Mucosa of rectum (tissue), 2 donors: ENCODE results near the gene SPNS2.
"Not testable (repeated sequence)": the region's sequence is repeated elsewhere in the genome, so short reads cannot be mapped to it uniquely, and the experiment has no call there.

ENCODE experiments used
- H3K27ac ChIP-seq, 2 donors: one replicate each; pipeline ENCODE4 v1.7.0; 2013; ENCODE audit warnings: inconsistent platforms in 2 of 2, low read depth in 2 of 2, low read length in 2 of 2
- H3K27me3 ChIP-seq, 2 donors: one replicate each; pipeline ENCODE4 v1.7.0; 2013; ENCODE audit warnings: low read length in 2 of 2; ENCODE audit not compliant: control insufficient read depth in 2 of 2, insufficient read depth in 2 of 2
- H3K36me3 ChIP-seq, 2 donors: one replicate each; pipeline ENCODE4 v1.7.0; 2013; ENCODE audit warnings: low read length in 2 of 2; ENCODE audit not compliant: control insufficient read depth in 2 of 2, insufficient read depth in 2 of 2
- H3K4me1 ChIP-seq, 2 donors: one replicate each; pipeline ENCODE4 v1.7.0; 2013; ENCODE audit warnings: low read length in 2 of 2, mild to moderate bottlenecking in 1 of 2; ENCODE audit not compliant: control insufficient read depth in 2 of 2, insufficient read depth in 2 of 2
- H3K4me3 ChIP-seq, 2 donors: one replicate each; pipeline ENCODE4 v1.7.0; 2013; ENCODE audit warnings: low read length in 2 of 2
- H3K9ac ChIP-seq, 2 donors: one replicate each; pipeline ENCODE4 v1.7.0; 2013; ENCODE audit warnings: low read length in 2 of 2, low read depth in 1 of 2, mild to moderate bottlenecking in 1 of 2
- H3K9me3 ChIP-seq, 2 donors: one replicate each; pipeline ENCODE4 v1.7.0; 2013; ENCODE audit warnings: low read length in 2 of 2; ENCODE audit not compliant: control insufficient read depth in 2 of 2
- donor health status: healthy.
- donor health status: Normal muscosa, but diverticular disease.

SPNS2 gene

DNA sequence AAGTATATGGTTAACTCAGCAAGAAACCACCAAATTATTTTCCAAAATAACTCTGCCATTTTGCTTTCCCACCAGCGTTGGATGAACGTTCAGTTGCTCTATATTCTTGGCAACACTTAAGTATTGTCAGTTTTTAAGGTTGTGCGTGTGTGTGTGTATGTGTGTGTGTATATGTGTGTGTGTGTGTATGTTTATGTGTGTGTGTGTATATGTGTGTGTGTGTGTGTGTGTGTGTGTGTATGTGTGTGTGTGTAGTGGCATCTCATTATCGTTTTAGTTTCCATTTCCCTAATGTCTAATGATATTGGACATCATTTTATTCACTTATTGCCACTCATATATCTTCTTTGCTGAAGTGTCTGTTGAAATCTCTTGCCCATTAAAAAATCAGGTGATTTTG, 74.4 kb downstream of the SPNS2 start:
- Histone ChIP-seq H3K27me3 (no peaks in the 10 kb centered on the region), H3K4me1 (no peaks in the 10 kb centered on the region), H3K27ac (no peak overlapping the region), H3K36me3 (no peaks in the 10 kb centered on the region), H3K9ac (no peak overlapping the region), H3K4me3 (no peak overlapping the region), H3K9me3 (no peaks in the 10 kb centered on the region)

GRCh38 chr17:4573669-4574068, 75.0 kb downstream of the SPNS2 start:
- H3K27me3 ChIP-seq, result no peaks in the 10 kb centered on the region
- no peak overlapping the region for H3K27ac ChIP-seq
- no peaks in the 10 kb centered on the region for H3K9me3 ChIP-seq
- H3K4me3 ChIP-seq, result no peak overlapping the region
- H3K9ac ChIP-seq, result no peak overlapping the region
- no peaks in the 10 kb centered on the region for H3K36me3 ChIP-seq
- H3K4me1 ChIP-seq, result no peaks in the 10 kb centered on the region

DNA sequence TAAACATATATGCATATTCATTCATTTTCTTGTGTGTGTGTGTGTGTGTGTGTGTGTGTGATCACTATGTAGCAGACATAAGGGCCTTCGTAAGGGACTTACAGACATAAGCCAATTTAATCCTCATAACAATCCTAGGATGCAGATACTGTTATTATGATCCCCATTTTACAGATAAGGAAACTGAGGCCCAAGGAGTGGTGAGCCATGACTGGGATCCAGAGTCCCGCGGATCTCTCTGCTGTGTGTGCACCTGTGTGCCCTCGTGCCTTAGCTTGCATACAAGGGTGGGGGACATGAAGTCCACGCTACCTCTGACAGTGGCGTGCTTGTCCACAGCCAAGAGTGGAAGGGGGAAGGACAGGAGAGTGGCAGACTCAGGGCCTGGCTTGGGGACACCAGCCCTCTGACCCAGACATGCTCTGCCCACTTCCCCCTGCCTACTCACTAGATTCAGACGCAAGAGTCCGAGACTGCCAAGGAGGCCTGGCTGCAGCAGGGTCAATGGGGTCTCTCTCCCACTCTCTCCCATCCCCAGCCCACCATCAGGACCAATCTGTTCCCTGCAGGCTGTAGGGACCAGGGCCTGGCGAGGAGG, 75.9 kb downstream of the SPNS2 start:
- Histone ChIP-seq H3K9me3 (no peaks in the 10 kb centered on the region), H3K27ac (no peak overlapping the region), H3K4me1 (no peaks in the 10 kb centered on the region), H3K9ac (no peak overlapping the region), H3K36me3 (no peaks in the 10 kb centered on the region), H3K27me3 (no peaks in the 10 kb centered on the region), H3K4me3 (no peak overlapping the region)

- Histone ChIP-seq H3K9me3 (no peaks in the 10 kb centered on the region), H3K4me1 (no peaks in the 10 kb centered on the region), H3K27ac (no peak overlapping the region), H3K36me3 (no peaks in the 10 kb centered on the region), H3K9ac (no peak overlapping the region), H3K27me3 (peaks cover 0 to 2% of the 10 kb centered on the region in 2 donors), H3K4me3 (no peak overlapping the region)
These were observed 77.5 kb downstream of the SPNS2 start for GRCh38 chr17:4576161-4576558.

GRCh38 chr17:4576729-4577322, 78.1 kb downstream of the SPNS2 start:
- Histone ChIP-seq H3K27ac (no peak overlapping the region), H3K9me3 (no peaks in the 10 kb centered on the region), H3K27me3 (peaks cover 4 to 8% of the 10 kb centered on the region in 2 donors), H3K4me1 (no peaks in the 10 kb centered on the region), H3K9ac (no peak overlapping the region), H3K36me3 (no peaks in the 10 kb centered on the region), H3K4me3 (no peak overlapping the region)

- no peak overlapping the region for H3K9ac ChIP-seq
- H3K4me3 ChIP-seq, result no peak overlapping the region
- no peaks in the 10 kb centered on the region for H3K4me1 ChIP-seq
- no peaks in the 10 kb centered on the region for H3K9me3 ChIP-seq
- peaks cover 9 to 14% of the 10 kb centered on the region in 2 donors for H3K27me3 ChIP-seq
- no peak overlapping the region for H3K27ac ChIP-seq
- H3K36me3 ChIP-seq, result no peaks in the 10 kb centered on the region
These were observed 78.8 kb downstream of the SPNS2 start for GRCh38 chr17:4577386-4577993.

DNA sequence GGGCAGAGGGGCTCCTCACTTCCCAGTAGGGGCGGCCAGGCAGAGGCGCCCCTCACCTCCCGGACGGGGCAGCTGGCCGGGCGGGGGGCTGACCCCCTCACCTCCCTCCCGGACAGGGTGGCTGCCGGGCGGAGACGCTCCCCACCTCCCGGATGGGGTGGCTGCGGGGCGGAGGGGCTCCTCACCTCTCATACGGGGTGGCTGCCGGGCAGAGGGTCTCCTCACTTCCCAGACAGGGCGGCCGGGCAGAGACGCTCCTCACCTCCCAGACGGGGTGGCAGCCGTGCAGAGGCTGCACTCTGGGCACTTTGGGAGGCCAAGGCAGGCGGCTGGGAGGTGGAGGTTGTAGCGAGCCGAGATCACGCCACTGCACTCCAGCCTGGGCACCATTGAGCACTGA, 79.7 kb downstream of the SPNS2 start:
- H3K9ac ChIP-seq, H3K36me3 ChIP-seq, H3K9me3 ChIP-seq, H3K4me3 ChIP-seq, H3K27ac ChIP-seq, H3K4me1 ChIP-seq: not testable (repeated sequence)
- peaks cover 16 to 18% of the 10 kb centered on the region in 2 donors for H3K27me3 ChIP-seq

DNA sequence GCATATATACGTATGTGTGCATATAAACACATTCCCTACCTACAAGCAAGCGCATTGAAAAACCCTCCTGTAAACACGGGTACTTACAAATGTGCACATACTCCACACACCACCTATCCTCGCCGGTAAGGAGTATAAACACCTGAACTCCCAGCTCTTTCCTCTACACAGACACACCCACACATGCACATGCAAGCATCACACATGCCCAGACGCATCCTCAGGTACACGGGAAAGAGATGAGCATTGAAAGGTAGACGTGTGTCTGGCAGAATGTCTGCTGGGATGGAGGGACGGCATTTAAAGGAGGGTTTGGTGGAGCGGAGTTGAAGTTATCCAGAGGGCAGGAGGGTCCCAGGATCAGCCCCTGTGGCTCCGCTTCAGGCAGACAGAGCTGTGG, 81.0 kb downstream of the SPNS2 start:
- Histone ChIP-seq H3K9ac (no peak overlapping the region), H3K27ac (no peak overlapping the region), H3K36me3 (no peaks in the 10 kb centered on the region), H3K9me3 (no peaks in the 10 kb centered on the region), H3K27me3 (peaks cover 23 to 24% of the 10 kb centered on the region in 2 donors), H3K4me3 (no peak overlapping the region), H3K4me1 (peaks cover 4 to 6% of the 10 kb centered on the region in 2 donors)

- no peak overlapping the region for H3K4me3 ChIP-seq
- no peak overlapping the region for H3K27ac ChIP-seq
- H3K9ac ChIP-seq, result no peak overlapping the region
- H3K9me3 ChIP-seq, result no peaks in the 10 kb centered on the region
- no peaks in the 10 kb centered on the region for H3K36me3 ChIP-seq
- peaks cover 4 to 7% of the 10 kb centered on the region in 2 donors for H3K4me1 ChIP-seq
- H3K27me3 ChIP-seq, result peaks cover 25 to 27% of the 10 kb centered on the region in 2 donors
These were observed 81.6 kb downstream of the SPNS2 start for GRCh38 chr17:4580291-4580690.

DNA sequence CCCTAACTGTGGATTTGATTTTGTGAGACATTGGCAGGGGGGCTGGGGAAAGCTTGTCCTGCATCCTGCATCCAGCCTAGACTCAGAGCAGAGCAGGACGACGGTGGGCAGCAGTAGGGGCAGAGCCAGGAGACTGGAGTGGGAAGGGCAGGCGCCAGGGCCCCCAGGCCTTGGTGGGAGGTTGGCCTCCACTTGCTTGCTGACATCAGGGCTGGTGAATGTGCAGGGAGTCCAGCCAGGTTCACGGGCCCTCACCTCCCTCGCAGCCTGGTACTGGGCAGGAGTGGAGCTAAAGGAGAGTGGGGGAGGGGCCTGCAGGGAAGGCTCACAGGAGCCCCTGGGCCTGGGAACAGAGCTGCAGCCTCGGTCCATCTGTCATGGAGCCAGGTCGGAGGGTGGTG, 83.4 kb downstream of the SPNS2 start:
- no peaks in the 10 kb centered on the region for H3K36me3 ChIP-seq
- no peaks in the 10 kb centered on the region for H3K9me3 ChIP-seq
- H3K27ac ChIP-seq, result no peak overlapping the region
- H3K9ac ChIP-seq, result no peak overlapping the region
- no peak overlapping the region for H3K4me3 ChIP-seq
- H3K27me3 ChIP-seq, result peaks cover 32 to 37% of the 10 kb centered on the region in 2 donors
- H3K4me1 ChIP-seq, result peaks cover 4 to 7% of the 10 kb centered on the region in 2 donors
